Measurements from ENCODE around the gene GNG3.
A peak's percentile ranks its signal among the peaks of the same experiment; 100 is the strongest.
"Not testable (repeated sequence)": the region's sequence is repeated elsewhere in the genome, so short reads cannot be mapped to it uniquely, and the experiment has no call there.

GNG3 gene

DNA sequence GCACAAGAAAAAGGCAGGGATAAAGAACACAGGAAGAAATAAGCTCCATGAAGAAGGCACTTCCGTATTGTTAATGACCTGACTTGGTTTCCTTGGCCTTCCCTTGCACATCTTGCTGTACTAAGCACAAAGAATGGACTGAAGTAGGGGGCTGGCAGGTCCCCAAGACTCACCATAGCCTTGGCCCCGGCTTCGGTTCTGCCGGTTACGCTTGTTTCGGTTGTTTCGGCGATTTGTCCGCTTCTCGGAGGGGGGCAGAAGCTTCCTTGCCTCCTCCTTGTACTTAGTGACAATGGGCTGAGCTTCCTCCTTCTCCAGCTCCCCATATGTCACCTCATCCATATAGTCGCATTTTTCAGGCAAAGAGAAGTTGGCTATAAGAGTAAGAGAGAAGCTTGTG is 9.3 kb downstream of the GNG3 start:
- no peak for DNase-seq (ENCODE audit: low spot score)

DNA sequence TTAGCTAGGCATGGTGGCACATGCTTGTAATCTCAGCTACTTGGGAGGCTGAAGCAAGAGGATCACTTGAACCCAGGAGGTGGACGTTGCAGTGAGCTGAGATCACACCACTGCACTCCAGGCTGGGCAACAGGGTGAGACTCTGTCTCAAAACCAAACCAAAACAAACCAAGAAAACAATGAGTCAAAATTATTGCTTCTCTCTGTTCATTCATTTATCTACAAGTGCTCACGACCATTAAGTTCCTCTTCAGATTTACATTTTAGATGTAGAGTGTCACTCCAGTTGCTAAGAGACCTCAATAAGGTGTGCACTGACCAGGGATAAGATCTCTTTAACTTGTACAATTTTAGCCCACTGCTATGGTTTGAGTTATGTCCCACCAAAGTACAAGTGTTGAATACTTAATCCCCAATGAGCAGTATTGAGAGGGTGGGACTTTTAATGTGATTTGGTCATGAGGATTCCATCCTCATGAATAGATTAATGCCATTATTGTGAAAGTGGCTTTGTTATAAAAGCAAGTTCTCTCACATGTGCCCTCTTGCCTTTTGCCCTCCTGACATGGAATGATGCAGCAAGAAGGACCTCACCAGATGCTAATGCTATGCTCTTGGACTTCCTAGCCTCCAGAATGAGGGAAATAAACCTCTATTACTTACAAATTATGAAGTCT is 12.0 kb downstream of the GNG3 start:
- no peak for DNase-seq (ENCODE audit: low spot score)

DNA sequence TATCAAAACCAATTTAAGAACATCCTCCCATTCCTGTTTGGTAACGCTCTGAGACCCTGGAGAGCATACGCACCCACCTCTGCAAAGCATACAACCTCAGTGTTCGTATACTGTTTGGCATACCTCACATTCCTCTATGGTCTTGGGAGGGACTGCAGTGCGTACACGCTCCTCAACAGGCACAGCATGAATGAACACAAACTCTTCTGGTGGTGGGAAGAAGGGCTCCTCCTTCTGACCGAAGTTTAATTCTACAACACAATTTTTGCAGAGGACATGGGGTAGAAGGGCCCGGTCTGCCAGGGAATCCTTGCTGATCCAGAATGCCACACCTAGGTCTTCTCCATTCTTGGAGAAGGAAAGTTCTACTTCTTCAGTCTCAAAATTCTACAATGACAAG is 14.5 kb downstream of the GNG3 start:
- no peak for DNase-seq (ENCODE audit: low spot score)

DNA sequence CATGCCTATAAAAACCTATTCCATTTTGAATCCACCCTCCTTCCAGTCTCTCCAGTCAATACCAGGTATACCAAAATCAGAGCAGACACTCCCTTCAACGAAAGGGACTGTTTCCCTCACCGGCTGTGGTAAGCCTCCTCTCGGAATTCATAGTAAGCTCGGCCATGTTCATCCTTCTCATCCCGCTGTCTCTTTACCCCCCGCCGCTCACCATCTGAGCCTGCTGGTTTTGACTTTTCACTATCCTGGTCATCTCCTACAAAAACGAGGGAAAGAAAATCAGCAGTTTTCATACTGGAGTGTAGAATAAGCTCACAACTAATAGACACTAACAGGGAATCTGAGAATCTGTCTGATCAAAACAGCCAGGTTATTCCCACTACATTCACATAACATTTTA is 16.7 kb downstream of the GNG3 start:
- DNase-seq (ENCODE audit: low spot score) = no peak

DNA sequence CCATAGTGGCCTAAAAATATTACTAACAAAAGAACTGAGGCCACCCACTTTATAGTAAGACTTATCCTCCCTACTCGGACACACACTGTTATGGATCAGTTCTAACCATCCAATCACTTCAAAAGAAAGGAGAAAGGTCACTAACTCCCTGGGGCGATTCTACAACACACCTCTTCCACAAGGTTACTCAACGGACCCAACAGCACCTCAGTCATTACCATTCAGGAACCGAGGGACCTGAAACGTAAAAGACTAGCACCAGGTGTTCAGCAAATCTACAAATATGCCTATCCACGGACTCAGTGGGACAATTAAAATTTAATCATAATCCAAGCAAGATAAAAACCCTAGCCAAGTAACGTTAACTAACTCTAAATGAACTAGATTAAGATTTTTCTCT is 18.2 kb downstream of the GNG3 start:
- no peak for DNase-seq (ENCODE audit: low spot score)

DNA sequence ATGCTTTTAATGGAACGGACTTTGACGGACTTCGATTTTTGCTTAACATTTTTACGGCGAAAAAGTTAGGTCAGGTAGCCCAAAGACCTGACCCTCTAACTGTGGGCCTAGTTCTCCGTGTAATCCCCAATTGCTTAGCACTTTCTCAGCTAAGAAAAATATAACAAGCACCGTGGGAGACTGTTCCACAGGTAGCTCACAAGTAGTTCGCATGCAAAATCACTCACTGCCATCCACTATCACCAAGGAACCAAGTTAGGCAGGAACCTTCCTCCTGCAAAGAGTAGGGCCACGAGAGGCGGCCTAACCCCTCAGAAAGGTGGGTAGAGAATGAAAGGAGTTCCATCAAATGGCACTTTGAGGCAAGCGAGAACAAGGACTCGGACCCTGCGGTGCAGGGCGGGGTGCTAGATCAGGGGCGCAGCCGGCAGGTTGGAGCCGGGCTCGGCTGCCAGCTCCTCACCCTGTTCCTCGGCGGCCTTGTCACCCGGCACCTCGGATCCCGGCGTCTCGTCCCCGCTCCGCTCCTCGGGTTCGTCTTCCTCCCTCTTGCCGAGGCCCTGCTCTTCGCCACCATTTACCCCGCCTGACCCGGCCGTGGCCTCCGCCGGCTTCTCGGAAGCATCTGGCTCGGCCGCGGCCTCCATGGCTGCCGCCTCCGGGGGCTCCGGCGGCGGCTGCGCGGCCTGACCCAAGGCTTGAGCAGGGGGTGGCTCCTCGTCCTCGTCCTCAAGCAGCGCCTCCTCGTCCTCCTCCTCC is 18.9 kb downstream of the GNG3 start:
- DNase-seq (ENCODE audit: low spot score) = no peak

DNA sequence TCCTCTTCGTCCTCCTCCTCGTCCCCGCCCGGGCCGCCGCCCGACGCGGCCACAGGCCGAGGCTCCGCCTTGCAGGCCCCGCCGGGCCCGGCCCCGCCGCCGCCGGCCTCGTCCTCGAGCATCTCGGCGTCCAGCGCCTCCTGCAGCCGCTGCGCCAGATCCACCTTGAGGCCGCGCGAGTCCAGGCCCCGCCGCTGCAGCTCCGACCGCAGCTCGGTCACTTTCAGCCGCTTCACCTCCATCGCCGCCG is 19.4 kb downstream of the GNG3 start:
- DNase-seq (ENCODE audit: low spot score) = no peak

DNA sequence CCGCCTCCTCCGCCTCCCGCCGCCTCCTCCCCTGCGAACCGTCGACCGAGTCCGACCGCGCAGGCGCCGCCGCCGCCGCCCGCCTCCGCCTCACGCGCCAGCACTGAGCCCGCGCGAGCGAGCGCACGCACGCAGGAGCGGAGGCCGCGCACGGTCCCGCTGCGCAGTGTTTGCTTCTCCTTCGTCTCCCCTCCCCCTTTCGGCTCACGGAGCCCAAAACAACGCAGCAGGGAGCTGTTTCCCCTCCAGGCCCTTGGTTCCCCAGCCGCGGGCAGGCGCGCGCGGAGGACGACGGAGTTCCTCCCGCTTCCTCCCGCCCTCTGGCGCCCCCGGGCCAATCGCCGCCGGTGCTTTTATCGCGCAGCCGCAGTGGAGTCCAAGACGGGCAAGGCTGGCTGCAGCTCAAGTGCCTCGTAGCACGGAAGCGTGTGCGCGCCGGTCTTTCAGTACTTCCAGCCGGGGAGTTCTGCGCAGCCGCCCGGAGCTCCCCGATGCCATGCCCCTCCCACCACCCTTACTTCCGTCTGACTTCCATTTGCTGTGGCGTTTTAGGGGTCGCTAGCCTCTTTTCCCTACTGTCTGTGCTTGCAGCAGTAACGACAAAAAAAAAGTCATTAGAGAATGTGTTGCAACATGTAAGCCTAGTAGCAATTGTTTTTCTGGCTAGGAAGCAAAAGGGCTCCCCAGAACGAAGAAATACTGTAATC is 19.8 kb downstream of the GNG3 start, which contains the start of gene HNRNPUL2:
HNRNPUL2 (minus strand) TSS at position 293 of the 707 bp plus-strand sequence. CDS start 301 bp downstream, outside the sequence.
- peak; percentile 98 for DNase-seq (ENCODE audit: low spot score)

DNA sequence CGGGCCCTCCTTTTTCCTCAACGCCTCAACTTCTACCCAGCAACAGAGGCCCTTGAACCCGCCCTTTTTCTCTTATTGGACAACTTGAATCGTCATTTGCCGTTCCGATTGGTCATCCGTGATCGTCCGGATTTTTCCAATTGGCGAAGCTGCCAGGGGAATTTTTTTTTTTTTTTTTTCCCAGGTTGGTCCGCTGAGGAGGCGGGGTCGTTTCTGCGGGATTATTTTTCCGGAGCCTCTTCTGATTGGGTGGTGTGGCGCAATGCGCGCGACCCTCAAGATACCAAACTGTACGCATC is 20.3 kb downstream of the GNG3 start:
- peak; percentile 89 for DNase-seq (ENCODE audit: low spot score)

DNA sequence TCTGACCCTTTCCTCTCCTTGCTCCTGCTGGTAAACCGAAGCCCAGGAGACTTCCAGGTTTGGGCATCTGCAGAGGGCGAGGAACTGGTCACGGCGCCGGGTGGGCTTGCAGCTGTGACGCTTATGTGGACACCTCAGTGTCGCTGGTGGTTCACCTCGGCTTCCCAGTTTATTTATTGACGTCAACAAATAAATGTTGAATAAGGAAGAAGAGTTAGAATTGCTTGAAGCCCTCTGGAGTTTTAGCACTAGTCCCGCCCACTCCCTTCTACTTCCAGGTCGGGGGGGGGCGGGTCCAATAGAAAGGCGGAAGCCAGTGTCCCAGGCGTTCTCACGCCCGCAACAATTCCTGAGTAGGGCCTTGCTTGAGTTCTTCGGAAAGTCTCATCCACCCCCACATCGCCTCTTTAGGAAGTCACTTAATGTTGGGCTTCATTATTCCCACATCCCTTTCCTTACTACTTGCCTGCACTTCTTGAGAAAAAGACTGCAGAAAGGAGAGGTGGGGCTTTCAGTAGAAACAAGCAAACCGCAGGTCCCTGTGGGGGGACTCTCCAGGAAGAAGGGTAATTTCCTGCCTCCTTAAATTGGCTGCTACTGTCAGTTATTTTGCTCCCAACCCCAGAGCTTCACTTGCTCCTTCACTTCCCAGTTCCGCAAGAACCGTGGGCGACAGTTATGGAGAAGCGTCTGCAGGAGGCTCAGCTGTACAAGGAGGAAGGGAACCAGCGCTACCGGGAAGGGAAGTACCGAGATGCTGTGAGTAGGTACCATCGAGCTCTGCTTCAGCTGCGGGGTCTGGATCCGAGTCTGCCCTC is 20.9 kb downstream of the GNG3 start, which contains the start of gene TTC9C:
TTC9C (plus strand) TSS at position 316 of the 818 bp plus-strand sequence; CDS start at position 679, 363 bp downstream.
- DNase-seq (ENCODE audit: low spot score) = peak; percentile 84

DNA sequence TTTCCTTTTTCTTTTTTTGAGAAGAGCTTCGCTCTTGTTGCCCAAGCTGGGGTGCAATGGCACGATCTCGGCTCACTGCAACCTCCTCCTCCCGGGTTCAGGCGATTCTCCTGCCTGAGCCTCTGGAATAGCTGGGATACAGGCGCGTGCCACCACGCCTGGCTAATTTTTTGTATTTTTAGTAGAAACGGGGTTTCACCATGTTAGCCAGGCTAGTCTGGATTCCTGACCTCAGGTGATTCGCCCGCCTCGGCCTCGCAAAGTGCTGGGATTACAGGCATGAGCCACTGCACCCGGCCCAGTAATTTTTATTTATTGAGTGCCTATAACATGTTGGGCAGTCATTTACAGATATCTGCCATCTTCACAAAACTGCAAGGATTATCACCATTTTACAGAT is 22.6 kb downstream of the GNG3 start:
- not testable (repeated sequence) for DNase-seq (ENCODE audit: low spot score)

DNA sequence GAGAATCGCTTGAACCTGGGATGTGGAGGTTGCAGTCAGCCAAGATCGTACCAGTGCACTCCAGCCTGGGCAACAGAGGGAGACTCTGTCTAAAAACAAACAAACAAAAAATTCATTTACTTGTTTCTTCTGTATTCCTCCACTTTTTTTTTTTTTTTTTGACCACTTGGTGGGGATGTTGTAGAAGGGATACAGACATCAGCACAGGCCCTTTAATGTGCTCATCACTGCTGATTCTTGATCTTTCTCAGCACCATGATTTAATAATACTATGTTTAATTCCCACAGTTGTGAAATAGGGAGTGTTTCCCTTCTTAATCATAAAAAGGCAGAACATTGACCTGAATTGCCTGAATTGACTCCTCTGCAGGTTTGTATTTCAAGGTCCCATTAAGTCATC is 25.4 kb downstream of the GNG3 start:
- DNase-seq (ENCODE audit: low spot score) = no peak

DNA sequence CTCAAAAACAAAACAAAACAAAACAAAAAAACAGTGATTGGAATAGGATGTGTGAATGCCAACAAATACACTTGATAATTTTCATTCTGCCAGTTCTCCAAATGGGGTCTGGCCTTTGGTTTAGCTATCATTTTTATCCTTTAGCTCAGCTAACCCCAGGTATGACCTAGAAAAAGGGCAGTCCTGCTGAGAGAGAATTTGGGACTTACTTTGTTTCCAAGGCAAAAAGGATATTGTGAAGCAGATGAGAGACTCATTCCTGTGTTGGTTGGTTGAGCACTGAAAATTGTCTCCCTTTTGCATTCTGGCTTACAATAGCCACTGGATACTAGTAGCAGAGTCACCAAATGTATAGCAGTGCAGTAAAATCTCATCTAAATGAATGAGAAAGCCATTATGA is 29.7 kb downstream of the GNG3 start:
- DNase-seq (ENCODE audit: low spot score) = no peak

DNA sequence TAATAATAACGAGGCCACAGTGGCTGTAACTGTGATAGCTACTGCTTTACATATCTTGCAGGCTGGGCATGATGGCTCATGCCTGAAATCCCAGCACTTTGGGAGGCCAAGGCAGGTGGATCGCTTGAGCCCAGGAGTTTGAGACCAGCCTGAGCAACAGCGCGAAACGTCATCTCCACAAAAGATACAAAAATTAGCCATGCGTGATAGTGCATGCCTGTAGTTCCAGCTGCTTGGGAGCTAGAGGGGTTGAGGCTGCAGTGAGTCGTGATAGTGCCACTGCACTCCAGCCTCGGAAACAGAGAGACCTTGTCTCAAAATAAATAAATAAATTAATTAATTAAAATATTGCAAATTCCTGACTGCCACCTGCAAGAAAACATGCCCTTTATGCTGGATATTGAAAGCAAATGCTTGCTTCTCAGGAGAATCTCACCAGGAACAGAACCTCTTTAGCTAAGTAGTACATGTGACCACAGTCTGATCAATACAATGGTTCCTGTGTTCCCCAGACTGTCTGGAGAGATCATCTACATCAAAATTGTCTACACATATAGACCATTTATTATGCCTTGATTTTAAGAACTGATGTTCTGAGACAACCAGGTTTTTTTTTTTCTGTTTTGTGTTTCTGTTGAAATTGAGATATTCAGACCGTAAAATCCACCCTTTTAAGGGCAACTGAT is 40.1 kb downstream of the GNG3 start:
- DNase-seq (ENCODE audit: low spot score) = no peak

DNA sequence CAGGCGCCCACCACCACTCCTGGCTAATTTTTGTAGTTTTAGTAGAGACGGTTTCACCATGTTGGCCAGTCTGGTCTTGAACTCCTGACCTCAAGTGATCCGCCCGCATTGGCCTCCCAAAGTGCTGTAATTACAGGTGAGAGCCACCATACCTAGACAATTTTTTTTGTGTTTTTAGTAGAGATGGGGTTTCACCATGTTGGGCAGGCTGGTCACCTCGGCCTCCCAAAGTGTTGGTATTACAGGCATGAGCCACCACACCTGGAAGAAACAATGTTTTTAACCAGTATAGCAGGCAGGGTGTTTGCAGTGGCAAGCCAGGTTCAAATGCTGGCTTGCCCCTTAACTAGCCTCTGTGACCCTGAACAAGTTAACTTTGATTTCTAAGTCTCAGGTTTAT is 42.5 kb downstream of the GNG3 start:
- DNase-seq (ENCODE audit: low spot score) = not testable (repeated sequence)

DNA sequence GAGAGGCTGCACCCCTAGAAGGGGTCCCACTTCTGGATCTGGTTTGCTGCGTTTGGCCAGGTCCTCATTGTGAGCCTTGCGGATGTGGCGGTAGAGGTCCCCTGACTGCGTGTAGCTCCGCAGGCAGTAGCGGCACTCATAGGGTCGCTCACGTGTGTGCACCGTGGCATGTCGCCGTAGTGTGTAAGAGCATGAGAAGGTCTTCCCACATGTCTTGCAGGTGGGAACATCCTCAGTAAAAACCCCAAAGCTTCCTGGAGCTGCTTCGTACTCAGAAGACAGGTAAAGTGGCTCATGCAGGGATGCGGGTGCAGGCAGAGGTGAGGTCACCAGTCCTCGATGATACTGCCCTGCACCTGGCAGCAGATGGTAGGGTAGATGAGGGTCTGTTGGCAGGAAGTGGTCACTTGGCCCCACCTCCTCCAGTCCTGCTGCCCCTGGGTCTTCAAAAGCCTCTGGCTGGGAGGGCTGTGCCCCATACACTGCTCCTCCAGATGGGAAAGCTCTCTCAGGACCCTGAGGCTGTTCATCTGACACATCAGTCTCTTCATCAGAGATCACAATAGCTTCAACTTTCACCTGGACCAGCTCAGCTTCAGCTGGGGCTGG is 44.8 kb downstream of the GNG3 start:
- no peak for DNase-seq (ENCODE audit: low spot score)

DNA sequence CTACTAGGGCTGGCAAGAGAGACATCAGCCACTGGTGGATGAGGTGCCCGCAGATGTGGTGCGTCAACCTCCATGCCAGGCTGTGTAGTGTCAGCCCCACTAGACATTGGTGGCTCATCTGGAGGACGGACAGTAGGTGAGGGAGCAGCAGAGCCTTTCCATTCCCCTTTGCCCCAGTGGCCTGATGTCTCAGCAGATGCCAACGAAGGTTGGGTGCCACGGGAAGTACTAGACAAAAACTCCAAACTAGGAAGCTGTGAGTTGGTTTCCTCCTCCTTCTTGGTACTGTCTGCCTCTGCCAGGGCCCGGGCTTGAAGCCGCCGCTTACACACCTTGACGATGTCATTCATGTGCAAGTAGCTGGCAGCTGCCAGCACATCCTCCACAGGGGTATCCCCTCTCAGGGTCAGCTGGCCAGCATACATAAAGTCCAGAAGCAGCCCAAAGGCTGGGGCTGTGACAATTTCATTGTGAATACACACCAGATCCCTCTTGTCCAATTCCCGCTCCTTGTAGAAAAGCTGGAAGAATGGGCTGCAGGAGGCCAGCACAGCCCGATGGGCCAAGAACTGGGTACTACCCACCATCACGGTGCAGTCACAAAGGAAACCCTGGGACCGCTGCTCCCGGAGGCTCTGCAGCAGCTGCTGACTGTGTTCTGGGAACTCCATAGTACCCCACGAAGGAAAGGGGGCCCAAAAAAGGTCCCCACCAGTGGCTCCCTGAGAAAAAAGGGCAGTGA is 45.7 kb downstream of the GNG3 start:
- no peak for DNase-seq (ENCODE audit: low spot score)

DNA sequence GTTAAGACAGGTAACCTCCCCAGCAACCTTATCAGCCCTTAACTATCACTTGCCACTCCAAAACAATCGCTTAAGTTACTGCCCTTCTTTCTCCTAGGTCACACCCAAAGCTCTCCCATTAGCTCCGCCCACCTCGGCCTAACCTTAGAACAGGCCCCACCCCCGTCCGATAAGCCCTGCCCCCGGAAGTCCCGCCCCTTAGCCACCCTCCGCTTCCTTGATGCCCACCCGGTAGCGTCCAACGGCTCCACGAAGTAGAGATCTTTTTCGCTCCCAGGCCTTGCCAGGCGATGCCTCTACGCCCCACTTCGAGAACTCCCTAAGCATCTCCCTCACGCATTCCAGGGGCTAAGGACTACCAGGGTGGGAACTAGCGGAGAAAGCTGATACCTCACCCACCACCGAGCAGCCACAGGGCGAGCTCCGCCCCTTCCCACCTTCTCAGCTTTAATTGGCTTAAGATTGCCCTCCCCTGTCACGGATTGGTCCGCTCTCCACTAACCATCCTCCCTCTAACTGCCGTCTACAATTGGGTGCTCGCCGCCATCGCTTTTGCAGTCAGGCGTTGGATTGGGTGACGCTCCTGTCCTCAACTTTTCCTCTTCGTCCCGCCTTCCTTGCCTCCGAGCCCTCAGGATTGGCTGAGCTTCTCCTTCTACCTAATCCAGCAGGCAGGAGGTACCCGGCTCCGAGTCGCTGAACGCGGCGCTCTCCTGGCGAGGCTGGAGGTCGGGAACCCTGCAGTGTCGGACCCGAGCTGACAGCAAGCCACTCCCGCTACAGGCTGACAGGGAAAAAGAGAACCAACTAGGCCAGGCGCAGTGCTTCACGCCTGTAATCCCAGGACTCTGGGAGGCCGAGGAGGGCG is 46.5 kb downstream of the GNG3 start, which contains the start of gene ZBTB3:
ZBTB3 (minus strand) TSS at position 425 of the 868 bp plus-strand sequence. CDS start 496 bp downstream, outside the sequence.
- peak; percentile 97 for DNase-seq (ENCODE audit: low spot score)

DNA sequence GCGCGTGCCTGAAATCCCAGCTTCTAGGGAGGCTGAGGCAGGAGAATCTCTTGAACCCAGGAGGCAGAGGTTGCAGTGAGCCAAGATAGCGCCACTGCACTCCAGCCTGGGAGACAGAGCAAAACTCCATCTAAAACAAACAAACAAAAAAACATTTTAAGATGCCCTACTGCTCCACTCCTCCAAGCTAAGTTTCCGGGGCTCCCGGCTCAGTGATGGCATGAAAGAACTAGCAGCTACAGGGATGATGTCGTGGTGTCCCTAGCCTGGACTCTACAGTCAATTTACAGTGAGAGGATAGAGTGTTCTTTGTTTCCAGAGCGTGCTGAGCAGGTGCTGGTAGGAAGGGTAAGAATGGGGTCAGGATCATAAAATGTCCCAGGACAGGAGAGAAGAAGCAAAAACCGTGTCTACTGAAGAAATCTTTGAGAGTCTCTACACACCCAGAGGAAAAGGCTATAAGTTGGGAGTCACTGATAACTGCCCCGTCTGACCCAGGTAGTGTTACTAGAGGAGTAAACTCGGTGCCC is 47.7 kb downstream of the GNG3 start:
- no peak for DNase-seq (ENCODE audit: low spot score)

All from germinal center (tissue), 1 donor.